Astrocyte (in vitro differentiated cells and primary cell): Measurements from ENCODE around the gene CDH18.

Source experiments
- EZH2 ChIP-seq: IDR thresholded peaks from 2 replicates; pipeline ENCODE4 v1.6.1; 2012; ENCODE audit warnings: mild to moderate bottlenecking, low read length, inconsistent platforms; ENCODE audit not compliant: insufficient read depth
- TF ChIP-seq, protein P1 (sequence below): IDR thresholded peaks from 2 replicates; pipeline ENCODE4 v1.5.1; 2011; ENCODE audit warnings: low read depth, mild to moderate bottlenecking, inconsistent platforms, low read length, moderate library complexity; ENCODE audit not compliant: insufficient read depth

DNA sequence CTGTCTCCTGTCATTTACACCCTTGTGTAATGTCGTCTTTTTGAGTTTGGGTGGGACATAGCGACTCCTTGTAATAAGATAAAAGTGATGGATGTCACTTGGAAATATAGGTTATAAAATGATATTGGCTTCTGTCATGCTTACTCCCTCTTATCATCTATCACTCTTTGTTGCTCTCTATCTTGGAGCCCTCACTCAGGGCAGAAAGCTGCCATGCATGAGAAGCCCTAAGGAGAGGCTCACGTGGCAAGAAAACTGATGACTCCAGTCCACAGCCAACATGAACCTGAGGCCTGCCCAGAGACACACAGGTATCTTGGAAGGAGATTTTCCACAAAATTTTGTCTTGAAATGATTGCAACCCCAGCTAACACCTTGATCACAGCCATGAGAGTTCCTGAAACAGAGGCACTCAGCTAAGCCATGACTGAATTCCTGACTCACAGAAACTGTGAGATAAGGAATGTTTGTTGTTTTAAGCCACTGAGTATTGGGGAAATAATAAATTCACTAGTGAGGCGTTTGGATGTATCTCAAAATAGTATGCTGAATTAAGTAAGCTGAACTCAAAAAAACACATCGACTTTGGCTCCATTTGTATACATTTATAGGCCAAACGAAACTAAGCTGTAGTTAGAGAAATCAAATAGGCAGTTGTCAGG, 216.7 kb downstream of the CDH18 start:
- TF ChIP-seq, protein P1, sequence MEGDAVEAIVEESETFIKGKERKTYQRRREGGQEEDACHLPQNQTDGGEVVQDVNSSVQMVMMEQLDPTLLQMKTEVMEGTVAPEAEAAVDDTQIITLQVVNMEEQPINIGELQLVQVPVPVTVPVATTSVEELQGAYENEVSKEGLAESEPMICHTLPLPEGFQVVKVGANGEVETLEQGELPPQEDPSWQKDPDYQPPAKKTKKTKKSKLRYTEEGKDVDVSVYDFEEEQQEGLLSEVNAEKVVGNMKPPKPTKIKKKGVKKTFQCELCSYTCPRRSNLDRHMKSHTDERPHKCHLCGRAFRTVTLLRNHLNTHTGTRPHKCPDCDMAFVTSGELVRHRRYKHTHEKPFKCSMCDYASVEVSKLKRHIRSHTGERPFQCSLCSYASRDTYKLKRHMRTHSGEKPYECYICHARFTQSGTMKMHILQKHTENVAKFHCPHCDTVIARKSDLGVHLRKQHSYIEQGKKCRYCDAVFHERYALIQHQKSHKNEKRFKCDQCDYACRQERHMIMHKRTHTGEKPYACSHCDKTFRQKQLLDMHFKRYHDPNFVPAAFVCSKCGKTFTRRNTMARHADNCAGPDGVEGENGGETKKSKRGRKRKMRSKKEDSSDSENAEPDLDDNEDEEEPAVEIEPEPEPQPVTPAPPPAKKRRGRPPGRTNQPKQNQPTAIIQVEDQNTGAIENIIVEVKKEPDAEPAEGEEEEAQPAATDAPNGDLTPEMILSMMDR = no peak
- TF ChIP-seq EZH2 = no peak
